G401 (cell line): Measurements from ENCODE around the gene LBR. TPM values are rescaled to one million over a fixed set of nuclear protein-coding genes. Genes with fewer than 3 reads are reported as not detected.
A peak's percentile ranks its signal among the peaks of the same experiment; 100 is the strongest.

ENCODE experiments used
- DNase-seq: peaks from one replicate; pipeline ENCODE4 v3.0.0-alpha.2; 2015; ENCODE audit warnings: low spot score
- in situ Hi-C: cut with HindIII; loops from 2 replicates; pipeline ENCODE4 v1.10.0; 2016; ENCODE audit warnings: low sequenced_read_pairs, mixed read lengths
- total RNA-seq: library from RNA; depleted of rRNA; stranded (reverse); fragments of >200 nt; shearing (Covaris generic); gene quantifications from 2 replicates; pipeline ENCODE4 v1.2.3, GENCODE V29; 2014

The LBR gene
- total RNA-seq, 1 experiment from 2014 or later: 49.1 TPM

DNA sequence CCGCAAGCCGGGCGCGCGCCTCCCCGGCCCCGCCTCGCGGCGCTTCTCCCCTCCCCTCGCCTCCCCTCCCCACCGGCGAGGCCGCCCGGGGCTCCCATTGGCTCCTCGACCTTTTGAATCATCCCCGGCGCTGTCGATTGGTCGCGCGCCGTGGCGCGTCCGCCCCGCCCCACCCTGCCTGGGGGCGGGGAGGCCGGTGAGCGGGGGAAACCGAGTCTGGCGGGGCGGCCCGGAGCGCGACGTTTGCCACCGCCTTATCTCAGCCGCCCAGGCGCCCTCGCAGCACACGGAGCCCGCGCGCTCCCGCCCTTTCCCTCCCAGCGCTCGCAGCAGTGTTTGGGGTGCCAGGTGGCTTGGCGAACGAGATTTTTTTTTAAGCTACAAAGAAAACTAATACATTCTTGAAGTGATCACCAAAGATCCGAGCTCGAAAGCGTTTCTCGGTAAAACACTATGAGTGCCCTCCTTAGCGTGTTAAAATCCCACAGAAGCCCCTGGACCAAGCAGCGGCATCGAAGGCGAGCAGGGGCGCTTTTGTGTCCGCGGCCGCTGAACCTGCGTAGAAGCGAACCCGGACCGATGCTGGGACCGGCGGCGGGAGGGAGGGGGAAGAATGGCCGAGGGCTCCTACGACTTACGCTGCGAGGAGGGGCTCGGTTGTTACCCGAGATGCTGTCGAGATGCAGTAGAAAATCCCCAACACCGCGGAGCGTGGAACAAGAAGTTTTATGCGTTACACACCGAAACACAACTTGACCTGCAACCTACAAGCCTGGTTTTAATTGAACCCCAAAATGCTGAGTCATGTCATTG is 436 bp upstream of the LBR start:
- DNase-seq: peak; percentile 90
- in situ Hi-C loops: no loop called here

DNA sequence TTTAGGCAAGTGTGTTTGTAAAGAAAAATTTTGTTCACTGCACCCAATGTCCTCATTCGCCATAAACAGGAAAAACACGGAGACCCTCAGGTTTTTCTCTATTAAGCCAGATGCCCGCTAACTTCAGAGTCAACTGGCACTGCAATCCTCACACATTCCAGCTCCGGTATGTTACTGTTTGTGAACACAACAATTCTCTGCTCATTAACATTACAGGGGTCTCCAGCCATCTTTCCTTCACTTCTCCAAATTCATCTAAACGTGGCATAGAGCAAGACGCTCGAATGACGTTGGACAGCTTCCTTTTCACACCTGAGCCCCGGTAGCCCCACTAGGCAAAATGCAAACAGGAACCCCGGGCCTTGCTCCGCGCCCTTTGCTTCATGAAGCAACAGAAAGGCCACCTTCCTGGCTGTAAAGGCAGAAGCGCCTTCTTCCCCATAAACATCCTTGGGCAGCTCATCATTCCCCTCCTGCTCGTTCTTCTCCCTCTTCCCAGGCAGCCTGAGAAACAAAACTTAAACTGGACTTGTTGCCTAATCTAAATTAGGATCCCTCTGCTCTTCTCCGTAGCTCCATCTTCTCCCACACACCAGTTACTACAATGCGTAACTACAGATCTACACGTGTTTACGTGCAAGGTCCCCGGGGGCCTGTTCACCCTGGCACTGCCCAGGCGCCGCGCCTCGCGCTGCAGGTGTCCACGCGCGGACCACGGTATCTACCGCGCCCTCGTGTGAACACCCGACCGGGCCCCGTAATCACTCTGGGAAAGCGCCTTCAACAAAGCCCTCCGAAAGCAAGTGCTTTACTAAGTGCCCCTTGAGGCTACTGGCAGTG is 1.2 kb downstream of the LBR start:
- in situ Hi-C loops: no loop called here
- DNase-seq: peak; percentile 21

DNA sequence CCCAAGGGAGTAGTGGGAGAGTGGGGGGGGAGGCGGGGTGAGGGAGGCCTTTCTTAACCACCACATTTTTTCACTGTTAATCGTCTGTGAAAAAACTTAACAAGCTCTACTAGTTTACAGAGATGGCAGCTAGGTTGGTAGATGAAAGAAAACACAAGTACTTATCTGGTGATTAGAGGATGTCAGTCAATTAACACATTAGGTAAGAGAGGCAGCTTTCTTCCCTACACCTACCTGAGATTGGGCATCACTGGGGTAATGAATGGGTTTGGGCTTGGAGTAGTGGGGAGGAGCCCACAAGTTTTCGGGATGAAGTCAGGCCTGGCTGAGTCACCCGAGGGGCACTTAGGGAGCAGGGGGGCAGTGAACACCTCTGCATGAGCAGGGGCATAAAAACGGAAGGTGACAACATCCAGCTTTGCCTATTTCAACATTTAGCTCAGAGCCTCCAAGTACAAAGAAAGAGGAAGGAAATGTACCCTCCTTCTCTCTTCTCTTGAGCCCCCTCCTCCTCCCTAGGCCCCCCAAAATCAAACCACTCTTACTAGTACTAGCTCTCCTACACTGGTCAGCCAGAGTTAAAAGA is 2.5 kb downstream of the LBR start:
- in situ Hi-C loops: no loop called here
- DNase-seq: no peak

DNA sequence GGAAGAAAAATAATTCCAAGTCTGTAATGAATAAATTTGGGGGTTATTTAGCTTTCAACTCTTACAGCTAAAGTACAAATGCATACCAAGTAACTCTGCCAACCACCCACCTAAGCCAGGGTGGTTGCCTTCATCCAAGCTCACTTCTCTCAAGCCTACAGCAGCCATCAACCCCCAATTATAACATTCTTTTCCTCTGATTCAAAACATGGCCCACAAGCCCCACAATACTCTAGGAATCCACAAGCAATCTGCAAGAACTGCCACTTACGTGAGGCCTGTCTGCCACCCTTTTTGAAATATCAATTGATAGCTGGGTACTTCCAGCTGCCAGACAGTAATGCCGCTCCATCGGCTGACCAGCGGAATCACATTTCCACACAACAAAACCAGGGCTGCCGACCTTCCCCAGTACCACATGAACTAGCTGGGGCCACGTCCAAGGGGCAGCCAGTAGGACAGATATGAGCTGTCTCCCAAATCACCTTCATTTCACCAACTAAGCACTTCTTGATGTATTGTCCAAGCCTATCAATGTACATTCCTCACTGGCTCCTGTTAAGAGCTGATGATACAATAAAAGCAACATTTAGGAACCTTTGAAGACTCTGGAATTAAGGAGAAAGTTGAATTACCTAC is 3.2 kb downstream of the LBR start:
- DNase-seq: no peak
- in situ Hi-C loops: no loop called here

DNA sequence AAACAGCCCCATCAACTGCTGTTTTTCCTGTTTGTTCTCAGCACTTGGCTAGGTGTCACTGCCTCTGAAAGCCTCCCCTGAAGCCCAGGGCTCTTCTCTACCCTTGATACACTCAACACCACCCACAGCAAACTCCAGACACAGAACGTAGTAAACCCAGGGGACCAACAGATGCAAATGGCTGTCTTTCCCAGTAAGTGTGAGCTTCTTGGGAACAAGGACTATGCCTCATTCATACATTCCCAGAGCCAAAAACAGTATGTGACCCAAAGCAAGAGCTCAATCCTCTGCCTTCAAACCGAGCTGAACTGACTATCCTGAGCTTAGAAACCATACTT is 4.4 kb downstream of the LBR start:
- in situ Hi-C loops: no loop called here
- DNase-seq: no peak

DNA sequence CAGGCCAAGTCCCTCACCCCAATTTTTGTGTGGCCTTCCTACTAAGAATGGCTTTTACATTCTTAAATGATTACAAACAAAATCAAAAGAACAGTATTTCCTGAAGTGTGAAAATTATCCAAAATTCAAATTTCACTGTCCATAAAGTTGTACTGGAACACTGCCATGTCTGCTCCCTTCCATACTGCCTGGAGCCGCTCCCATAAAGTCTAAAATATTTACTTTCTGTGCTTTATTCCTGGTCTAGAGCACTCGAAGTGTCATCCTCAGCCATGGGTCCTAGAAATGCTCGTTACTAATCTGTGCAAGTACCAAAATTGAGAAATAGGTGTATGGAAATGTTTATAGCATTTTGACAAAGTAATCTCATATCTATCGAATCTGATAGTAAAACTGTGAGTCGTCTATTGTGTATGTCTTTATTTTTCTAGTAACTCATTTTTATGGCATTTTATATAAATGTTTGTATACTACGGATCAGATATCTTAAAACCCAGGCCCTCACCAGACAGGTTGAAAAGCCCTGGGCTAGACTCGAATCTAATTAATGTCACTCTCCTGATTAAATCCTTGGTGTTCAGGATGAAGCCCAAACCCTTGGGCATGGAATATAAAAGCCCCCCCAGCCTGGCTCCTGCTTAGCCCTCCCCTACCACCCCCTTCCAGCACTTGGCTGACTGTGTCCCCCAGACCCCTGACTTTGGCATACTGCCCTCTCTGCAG is 4.9 kb downstream of the LBR start:
- no peak for DNase-seq
- in situ Hi-C loops: no loop called here

DNA sequence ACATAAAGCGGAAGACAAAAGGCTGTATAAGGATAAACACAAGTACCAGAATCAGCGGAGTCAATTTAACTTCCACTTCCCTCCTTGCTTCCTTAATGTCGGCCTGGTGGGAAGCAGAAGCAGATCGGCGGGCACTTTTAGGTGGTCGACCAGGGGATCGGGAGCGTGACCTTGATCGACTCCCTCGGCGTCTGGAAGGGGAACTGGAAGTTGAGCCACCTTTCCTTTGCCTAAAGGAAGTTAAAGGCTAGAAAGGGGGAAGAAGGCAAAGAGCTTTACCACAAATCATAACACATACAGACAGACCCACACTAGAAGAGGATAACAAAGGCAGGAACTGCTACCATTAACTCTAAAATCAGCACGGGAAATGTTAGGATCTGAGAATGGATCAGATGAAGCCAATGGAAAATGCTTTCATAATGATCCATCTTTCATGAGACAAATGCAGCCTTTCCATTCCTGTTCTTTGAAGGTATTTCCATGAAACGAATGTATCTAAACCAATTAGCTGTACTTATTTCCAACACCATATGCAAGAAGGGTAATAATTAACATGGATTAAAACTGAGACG is 5.7 kb downstream of the LBR start:
- in situ Hi-C loops: no loop called here
- no peak for DNase-seq

DNA sequence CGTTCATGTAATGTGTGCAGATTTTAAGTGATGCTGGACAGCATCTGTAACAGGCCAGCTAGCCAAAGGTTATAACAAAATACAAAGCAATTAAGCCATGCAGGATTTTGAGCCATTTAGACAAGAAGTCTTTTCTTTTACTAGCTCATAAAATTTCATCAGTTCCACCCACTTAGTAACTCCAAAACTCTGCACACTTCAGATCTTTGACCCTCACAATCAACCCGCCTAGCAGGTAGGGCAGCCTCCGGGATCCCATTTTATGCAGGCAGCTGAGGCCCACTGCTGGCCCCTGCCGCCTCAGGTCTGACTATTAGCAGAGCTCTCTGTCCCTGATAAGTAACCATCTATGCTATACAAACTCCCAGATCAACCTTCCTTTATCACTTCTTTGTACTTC is 9.2 kb downstream of the LBR start:
- DNase-seq: no peak
- in situ Hi-C loops: no loop called here

DNA sequence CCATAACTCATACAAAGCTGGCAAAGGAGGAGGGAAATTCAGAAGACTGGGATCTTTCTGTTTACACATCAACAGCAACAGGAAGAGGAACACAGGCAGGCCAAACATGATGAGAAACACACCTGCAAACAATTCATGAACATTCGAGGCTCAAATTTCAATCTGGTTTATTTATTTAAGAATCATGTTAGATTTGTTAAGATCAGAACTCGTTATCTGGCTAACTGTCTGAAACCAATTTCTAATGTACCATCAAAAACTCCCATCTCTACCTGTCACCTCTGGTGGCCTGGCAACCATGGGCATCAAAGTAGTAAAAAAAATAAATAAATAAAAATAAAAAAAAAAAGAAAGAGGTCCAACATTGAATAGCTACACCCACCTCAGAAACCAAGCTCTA is 9.8 kb downstream of the LBR start:
- in situ Hi-C loops: no loop called here
- DNase-seq: no peak

DNA sequence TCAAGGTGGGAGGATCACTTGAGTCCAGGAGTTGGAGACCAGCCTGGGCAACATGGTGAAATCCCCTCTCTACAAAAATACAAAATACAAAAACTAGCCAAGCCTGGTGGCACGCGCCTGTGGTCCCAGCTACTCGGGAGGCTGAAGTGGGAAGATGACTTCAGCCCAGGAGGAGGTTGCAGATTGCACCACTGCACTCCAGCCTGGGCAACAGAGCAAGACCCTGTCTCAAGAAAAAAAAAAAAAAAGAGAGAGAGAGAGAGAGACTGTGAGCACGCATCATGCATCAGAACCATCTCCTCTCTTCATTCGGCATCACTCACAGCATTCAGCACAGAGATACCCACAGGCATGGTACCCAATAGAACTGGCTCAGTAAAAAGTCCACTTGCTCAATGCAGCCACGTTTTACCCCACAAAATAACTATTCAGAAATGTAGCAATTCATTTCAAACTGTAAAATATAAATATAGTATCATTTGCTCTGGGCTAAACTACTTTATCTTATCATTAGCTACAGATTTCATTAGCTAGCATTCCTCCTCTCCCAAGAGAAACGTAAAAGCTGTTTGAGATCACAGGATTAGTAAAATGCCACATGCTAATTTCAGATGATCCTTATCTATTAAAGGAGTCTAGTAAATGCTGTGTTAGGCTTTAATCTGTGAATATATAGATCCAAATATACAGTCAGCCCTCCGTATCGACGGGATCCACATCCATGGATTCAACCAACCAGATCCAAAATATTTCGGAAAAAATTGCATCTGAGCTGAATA is 11.7 kb downstream of the LBR start:
- DNase-seq: no peak
- in situ Hi-C loops: no loop called here

DNA sequence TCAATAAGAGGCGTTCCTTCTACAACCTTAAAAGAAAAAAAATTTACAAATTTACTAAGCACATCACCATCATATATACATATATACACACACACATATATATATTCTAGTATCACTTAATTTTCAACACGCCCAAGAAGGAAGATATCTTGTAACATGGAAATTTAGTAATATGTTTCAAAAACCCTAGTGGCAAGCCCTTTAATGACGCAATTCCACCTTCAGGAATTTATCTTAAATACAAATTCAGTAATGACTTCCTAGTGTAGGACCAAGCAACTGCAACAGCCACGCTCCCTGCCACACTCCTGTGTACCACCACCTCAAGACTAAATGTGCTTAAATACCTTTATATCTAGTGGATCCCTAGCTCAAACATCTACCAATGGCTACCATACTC is 12.5 kb downstream of the LBR start:
- no peak for DNase-seq
- in situ Hi-C loops: no loop called here

DNA sequence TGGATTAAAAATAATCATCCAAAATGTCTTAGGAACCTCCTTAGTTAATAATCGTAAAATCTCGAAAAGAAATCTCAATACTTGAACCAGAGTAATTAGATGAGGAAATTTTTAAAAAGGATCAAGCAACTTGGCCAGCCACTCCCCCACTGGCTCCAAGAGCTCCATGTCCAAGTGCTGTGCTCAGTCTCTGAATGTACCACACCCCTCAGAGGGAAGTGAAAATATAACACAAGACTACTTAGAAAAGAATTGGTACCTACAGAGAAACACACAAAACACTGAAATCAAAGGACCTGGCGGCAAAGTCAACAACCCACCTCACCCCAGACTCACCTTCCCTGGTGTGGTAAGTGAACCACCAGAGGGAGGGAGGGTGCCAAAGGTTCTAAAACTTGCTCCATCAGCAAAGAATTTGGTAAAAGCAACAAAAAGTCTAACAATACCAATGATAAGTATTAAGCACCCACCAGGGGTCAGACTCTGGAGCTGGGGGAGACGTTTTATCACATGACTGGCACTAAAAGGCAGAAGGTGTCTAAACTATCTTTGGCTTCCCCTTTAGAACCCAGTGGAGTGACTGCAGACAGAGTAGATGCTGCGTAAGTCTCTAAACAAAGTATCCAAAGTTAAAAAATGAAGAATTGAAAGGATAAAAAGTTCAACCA is 14.0 kb downstream of the LBR start:
- no peak for DNase-seq
- in situ Hi-C loops: no loop called here

DNA sequence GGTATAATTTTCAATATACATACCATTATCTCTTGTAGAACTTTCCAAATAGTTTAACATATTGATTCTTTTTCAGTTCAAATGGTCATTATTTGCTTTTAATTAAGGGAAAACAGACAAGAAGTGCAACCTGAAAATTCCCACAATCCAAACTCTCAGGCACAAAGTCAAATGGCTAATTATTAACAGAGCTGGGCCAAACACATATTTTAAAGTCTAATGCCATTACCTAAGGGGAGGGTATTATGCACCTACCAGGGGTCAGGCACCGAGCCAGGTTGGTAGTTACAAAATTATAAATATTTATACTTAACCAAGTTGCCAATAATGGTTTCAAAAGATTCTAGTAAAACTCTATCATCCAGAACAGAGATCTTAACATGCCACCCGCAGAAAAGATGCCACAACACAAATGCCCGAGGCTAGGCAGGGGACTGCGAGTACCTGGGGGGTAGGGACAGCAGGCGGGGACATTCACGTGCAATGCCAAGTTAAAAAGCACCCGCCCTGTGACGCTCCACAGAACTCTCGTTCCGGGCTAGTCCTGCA is 15.0 kb downstream of the LBR start:
- in situ Hi-C loops: no loop called here
- DNase-seq: no peak

DNA sequence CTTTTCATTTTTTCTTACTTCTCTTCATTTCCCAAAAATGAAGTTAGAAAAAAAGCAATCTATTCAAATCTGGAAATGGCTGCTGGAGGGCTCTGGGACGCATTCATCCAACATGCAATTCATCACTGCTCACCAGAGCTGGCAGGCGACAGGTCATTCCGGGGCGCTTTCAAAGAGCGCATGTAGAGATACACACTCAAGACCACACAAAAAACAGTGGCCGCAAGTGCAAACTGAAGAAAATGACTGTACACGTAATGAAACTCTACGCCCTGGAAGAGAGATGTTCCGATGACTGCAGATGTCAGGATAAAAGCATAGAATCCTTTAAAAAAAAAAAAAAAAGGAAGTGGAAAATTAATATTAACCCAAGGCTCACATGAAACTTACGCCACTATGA is 15.5 kb downstream of the LBR start:
- in situ Hi-C loops: no loop called here
- DNase-seq: no peak

DNA sequence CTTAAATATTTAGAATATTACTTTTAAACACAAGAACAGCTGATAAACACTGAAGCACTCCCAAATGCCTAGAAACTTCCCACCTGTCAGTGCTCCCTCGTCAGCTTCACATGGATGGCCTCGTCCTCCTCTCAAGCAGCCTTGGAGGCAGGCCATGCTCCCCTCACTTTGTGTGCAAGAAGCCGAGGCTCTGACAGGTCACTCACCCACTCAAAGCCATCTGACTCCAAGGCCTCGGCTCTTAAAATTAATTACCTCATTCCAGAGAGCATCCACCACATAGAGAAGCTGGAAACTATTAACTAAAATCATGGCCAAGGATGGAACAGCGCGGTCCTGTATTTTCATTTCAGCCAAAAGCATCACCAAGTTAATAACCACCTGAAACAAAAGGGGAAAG is 17.8 kb downstream of the LBR start:
- no peak for DNase-seq
- in situ Hi-C loops: no loop called here

DNA sequence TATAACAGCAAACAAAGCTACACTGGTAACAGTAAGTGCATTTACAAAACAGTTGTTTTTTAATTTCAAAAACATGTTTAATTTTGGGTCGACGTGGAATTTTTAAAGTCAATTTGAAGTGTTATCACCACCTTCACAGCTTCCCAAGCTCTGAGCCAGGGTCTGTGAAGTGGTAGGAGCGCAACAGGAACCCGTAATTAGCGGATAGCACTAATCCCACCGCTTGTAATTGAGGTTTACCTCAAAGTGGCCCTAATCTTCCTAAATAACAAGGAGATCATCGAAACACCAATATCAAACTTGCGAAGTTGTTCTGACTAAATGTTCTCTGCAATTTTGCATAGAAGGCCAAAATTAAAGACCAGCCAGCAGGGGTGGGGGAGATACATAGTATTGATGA is 18.8 kb downstream of the LBR start:
- DNase-seq: no peak
- in situ Hi-C loops: no loop called here

DNA sequence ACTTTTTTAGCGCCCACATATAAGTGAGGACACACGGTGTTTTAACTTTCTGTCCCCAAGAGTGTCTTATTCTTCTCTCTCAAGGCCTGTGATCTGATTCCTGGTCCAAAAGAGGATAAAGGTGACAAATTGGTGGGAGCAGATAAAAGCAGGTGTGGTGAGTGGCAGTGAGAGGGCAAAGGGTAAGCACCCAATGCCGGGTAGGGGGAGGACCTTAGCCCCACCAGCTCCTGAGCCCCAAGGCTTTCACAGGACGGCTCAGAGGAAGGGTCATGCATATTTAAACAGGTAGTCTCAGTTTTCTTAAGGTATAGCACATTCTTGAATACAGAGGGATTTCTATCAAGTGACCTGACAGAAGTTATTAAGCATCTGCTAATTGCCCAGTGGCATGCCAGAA is 19.6 kb downstream of the LBR start:
- in situ Hi-C loops: no loop called here
- no peak for DNase-seq

DNA sequence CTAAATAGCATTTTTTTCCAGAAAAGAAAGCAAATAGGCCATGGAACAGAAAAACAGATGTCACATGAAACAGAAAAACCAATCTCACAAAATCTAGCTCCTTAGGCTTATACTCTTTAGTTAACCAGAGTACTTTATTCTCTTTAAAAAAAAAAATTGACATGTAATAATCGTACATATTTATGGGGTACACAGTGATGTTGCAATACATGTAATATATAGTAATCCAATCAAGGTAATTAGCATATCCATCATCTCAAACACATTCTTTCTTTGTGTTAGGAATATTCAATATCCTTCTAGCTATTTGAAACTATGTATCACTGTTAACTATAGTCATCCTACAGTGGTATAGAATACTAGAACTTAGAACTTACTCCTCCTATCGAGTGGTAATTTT is 20.1 kb downstream of the LBR start:
- in situ Hi-C loops: no loop called here

More for the DNA sequence above, 20.1 kb downstream of the LBR start:
- DNase-seq: no peak
